ENCODE data around the gene B4GALT5.

B4GALT5 gene

GRCh38 chr20:49591217-49591865 is 122.3 kb downstream of the B4GALT5 start:
- TF ChIP-seq CTCF (IDR thresholded peaks at IDR 0.05): no peak
- peak overlapping the region; percentile 75 to 93 for H3K27ac ChIP-seq
- no peak for DNase-seq (ENCODE audit: low spot score)
- no peak overlapping the region for H3K4me3 ChIP-seq

- no peak for TF ChIP-seq CTCF (IDR thresholded peaks at IDR 0.05)
- Histone ChIP-seq H3K27ac (peak overlapping the region; percentile 75 to 95), H3K4me3 (no peak overlapping the region)
- DNase-seq (ENCODE audit: low spot score): no peak
Observed at GRCh38 chr20:49590163-49591017, 123.3 kb downstream of the B4GALT5 start.

- no peak for DNase-seq (ENCODE audit: low spot score)
- Histone ChIP-seq H3K4me3 (no peak overlapping the region), H3K27ac (peak overlapping the region; percentile 75 to 95)
- TF ChIP-seq CTCF (IDR thresholded peaks at IDR 0.05): no peak
Observed at GRCh38 chr20:49589747-49590146, 123.9 kb downstream of the B4GALT5 start.

- DNase-seq (ENCODE audit: low spot score): no peak
- Histone ChIP-seq H3K4me3 (no peak overlapping the region), H3K27ac (peak overlapping the region; percentile 75 to 95)
- no peak for TF ChIP-seq CTCF (IDR thresholded peaks at IDR 0.05)
Observed at GRCh38 chr20:49587111-49587570, 126.5 kb downstream of the B4GALT5 start.

GRCh38 chr20:49585585-49586245 is 128.0 kb downstream of the B4GALT5 start:
- no peak for DNase-seq (ENCODE audit: low spot score)
- no peak for TF ChIP-seq CTCF (IDR thresholded peaks at IDR 0.05)
- H3K4me3 ChIP-seq: no peak overlapping the region
- H3K27ac ChIP-seq: peak overlapping the region; percentile 75 to 95

GRCh38 chr20:49584418-49585382 is 129.0 kb downstream of the B4GALT5 start:
- Histone ChIP-seq H3K27ac (peak overlapping the region; percentile 75 to 95), H3K4me3 (no peak overlapping the region)
- TF ChIP-seq CTCF (IDR thresholded peaks at IDR 0.05): no peak
- DNase-seq (ENCODE audit: low spot score): peak; percentile 72

Measured in coronary artery (tissue), 2 donors.